Endothelial cell of umbilical vein (primary cell): Measurements from ENCODE around the gene FJX1. TPM values are rescaled to one million over a fixed set of nuclear protein-coding genes. Genes with fewer than 3 reads are reported as not detected.

Experiments
- BruUV-seq: library from RNA; stranded (reverse); fragments of 400-500 nt; replicated peaks from 2 replicates; lab custom pipeline; 2021; lab: Mats Ljungman, UMichigan
- CTCF ChIA-PET: fragments of 300-600, 350-600 bp; sonication (Branson Sonifier 250); formaldehyde crosslinking; loops from one replicate; lab custom pipeline; 2021; ENCODE audit warnings: antibody characterized with exemption, inconsistent platforms; lab: Charles Lee
- POLR2A ChIA-PET: fragments of 300-600, 350-600 bp; sonication (Branson Sonifier 250); formaldehyde crosslinking; loops from one replicate; lab custom pipeline; 2021; ENCODE audit warnings: antibody characterized with exemption, inconsistent platforms; lab: Charles Lee
- DNase-seq: peaks from one replicate; pipeline ENCODE4 v3.0.0-alpha.2; 2011; ENCODE audit warnings: low read depth, low spot score
- FAIRE-seq: peaks from 2 replicates; lab custom pipeline; 2011; peaks lifted over from hg19 to GRCh38; lab: Jason Lieb, UNC
- H2AFZ ChIP-seq: 2 replicates; pipeline ENCODE4 v1.6.0; 2012; ENCODE audit warnings: low read depth, low read length, control low read depth, inconsistent platforms
- H3K27ac ChIP-seq: 2 replicates; pipeline ENCODE4 v1.5.1; 2011; ENCODE audit warnings: low read depth, mild to moderate bottlenecking, control low read depth, low read length, moderate library complexity; ENCODE audit not compliant: insufficient read depth
- H3K27me3 ChIP-seq, 2 experiments: 2 replicates each; pipeline versions ENCODE4 v1.6.0 to v1.6.1; 2011; ENCODE audit warnings: low read length in 2 of 2, mixed read lengths in 1 of 2; ENCODE audit not compliant: control insufficient read depth in 2 of 2, insufficient read depth in 2 of 2
- H3K36me3 ChIP-seq, 2 experiments: 2 replicates in 1 of 2; 3 replicates in 1 of 2; pipeline ENCODE4 v1.5.1; 2011; ENCODE audit warnings: low read length in 2 of 2, mild to moderate bottlenecking in 1 of 2, moderate library complexity in 1 of 2; ENCODE audit not compliant: control insufficient read depth in 2 of 2, insufficient read depth in 2 of 2; ENCODE audit errors: extremely low read depth in 1 of 2
- H3K4me1 ChIP-seq: 3 replicates; pipeline ENCODE4 v1.5.1; 2011; ENCODE audit warnings: mild to moderate bottlenecking, low read length; ENCODE audit not compliant: control insufficient read depth, insufficient read depth; ENCODE audit errors: extremely low read depth
- H3K4me2 ChIP-seq: 2 replicates; pipeline ENCODE4 v1.6.1; 2011; ENCODE audit warnings: low read length, control low read depth, mixed read lengths; ENCODE audit not compliant: insufficient read depth
- H3K4me3 ChIP-seq, 3 experiments: fragments of 200-600 bp in 1 of 3; sonication (generic), shearing (Covaris generic) in 1 of 3; replicated peaks in 1 of 3; 2 replicates each; pipeline ENCODE4 v1.5.1; 2011 to 2016; ENCODE audit warnings: control low read depth in 3 of 3, low read length in 3 of 3, mild to moderate bottlenecking in 2 of 3, inconsistent platforms in 1 of 3, low read depth in 1 of 3, moderate library complexity in 1 of 3; ENCODE audit not compliant: insufficient read depth in 1 of 3
- H3K79me2 ChIP-seq: 2 replicates; pipeline ENCODE4 v1.6.0; 2012; ENCODE audit warnings: low read length, inconsistent platforms; ENCODE audit not compliant: control insufficient read depth, insufficient read depth
- H3K9ac ChIP-seq: replicated peaks from 2 replicates; pipeline ENCODE3; 2011; ENCODE audit warnings: low read length, control low read depth; ENCODE audit not compliant: insufficient read depth; ENCODE audit errors: extremely low read depth
- H3K9me1 ChIP-seq: replicated peaks from 3 replicates; pipeline ENCODE4 v1.6.0; 2011; ENCODE audit warnings: mild to moderate bottlenecking, low read length; ENCODE audit not compliant: control insufficient read depth, insufficient read depth; ENCODE audit errors: extremely low read depth
- H3K9me3 ChIP-seq: replicated peaks from 2 replicates; pipeline ENCODE4 v1.5.1; 2012; ENCODE audit warnings: low read length, inconsistent platforms; ENCODE audit not compliant: control insufficient read depth, insufficient read depth
- H4K20me1 ChIP-seq: replicated peaks from 2 replicates; pipeline ENCODE3; 2011; ENCODE audit warnings: mild to moderate bottlenecking, low read length; ENCODE audit not compliant: control insufficient read depth, insufficient read depth; ENCODE audit errors: extremely low read depth
- EZH2 ChIP-seq: IDR thresholded peaks from 2 replicates; pipeline ENCODE4 v1.6.1; 2012; ENCODE audit warnings: borderline replicate concordance, low read depth, mild to moderate bottlenecking, moderate library complexity, low read length, inconsistent platforms; ENCODE audit not compliant: severe bottlenecking
- FOS ChIP-seq: IDR thresholded peaks from 2 replicates; pipeline ENCODE4 v1.6.1; 2011; ENCODE audit warnings: mild to moderate bottlenecking, low read length, moderate library complexity, borderline replicate concordance; ENCODE audit not compliant: insufficient read depth
- GATA2 ChIP-seq: IDR thresholded peaks from 2 replicates; pipeline ENCODE4 v1.7.0; 2011; ENCODE audit warnings: low read depth, mild to moderate bottlenecking, moderate library complexity, mixed read lengths, low read length; ENCODE audit not compliant: insufficient read length, insufficient read depth
- JUN ChIP-seq: IDR thresholded peaks from 2 replicates; pipeline ENCODE4 v1.6.1; 2011; ENCODE audit warnings: borderline replicate concordance, low read depth; ENCODE audit not compliant: insufficient read length, insufficient read depth
- MAX ChIP-seq: IDR thresholded peaks from 2 replicates; pipeline ENCODE4 v1.6.1; 2011; ENCODE audit not compliant: insufficient read depth, insufficient read length
- MYC ChIP-seq: IDR thresholded peaks from one replicate; pipeline ENCODE4 v1.6.1; 2011; ENCODE audit warnings: mild to moderate bottlenecking, low read depth, low read length
- POLR2A ChIP-seq: IDR thresholded peaks from 2 replicates; pipeline ENCODE4 v1.6.1; 2012; ENCODE audit warnings: low read depth, mild to moderate bottlenecking, control low read depth, low read length
- POLR2AphosphoS5 ChIP-seq: IDR thresholded peaks from 2 replicates; pipeline ENCODE4 v1.6.1; 2012; ENCODE audit warnings: low read depth, mild to moderate bottlenecking, control low read depth, low read length, moderate library complexity; ENCODE audit not compliant: insufficient read depth
- dilution Hi-C: fragments of 300-500 bp; cut with MboI; formaldehyde crosslinking; loops from one replicate; pipeline ENCODE4 v1.15.0; 2019; ENCODE audit warnings: low sequenced_read_pairs; ENCODE audit not compliant: extremely low pct_ligation_motif_present
- intact Hi-C: fragments of 100-400 bp; cut with micrococcal nuclease; formaldehyde crosslinking; loops from one replicate; pipeline ENCODE4 v1.10.0; 2022
- polyA plus RNA-seq, 4 experiments: library from polyadenylated mRNA; depleted of rRNA in 3 of 4; stranded (reverse) in 3 of 4; unstranded in 1 of 4; fragments of >200 nt; gene quantifications; 2 replicates each; pipeline versions ENCODE4 v1.2.1 to v1.2.3, GENCODE V29; 2011 to 2012; ENCODE audit warnings: missing spikeins in 1 of 4
- total RNA-seq: library from RNA; stranded (reverse); gene quantifications from 2 replicates; pipeline ENCODE4 v1.2.3, GENCODE V29; 2021
- TF ChIP-seq, protein P1 (sequence below), 2 donors: IDR thresholded peaks; 1 replicate in 1 of 2; 2 replicates in 1 of 2; pipeline ENCODE4 v1.5.1; 2011; ENCODE audit warnings: low read length in 2 of 2, mild to moderate bottlenecking in 2 of 2, moderate library complexity in 2 of 2, control low read depth in 1 of 2, inconsistent platforms in 1 of 2, low read depth in 1 of 2; ENCODE audit not compliant: insufficient read depth in 1 of 2; ENCODE audit errors: extremely low read depth in 1 of 2

FJX1 gene
- total and polyA plus RNA-seq, 2 donors (not counting 3 experiments of a cell fraction or from before 2014, with no cell fraction given), result 9.2 to 26.6 TPM

- Histone ChIP-seq H3K4me2 (no peak overlapping the region), H3K79me2 (no peaks in the 10 kb centered on the region), H3K9me1 (no peaks in the 10 kb centered on the region), H3K36me3 (no peaks in the 10 kb centered on the region), H3K27me3 (no peaks in the 10 kb centered on the region), H3K27ac (no peak overlapping the region), H3K4me1 (peaks cover 29% of the 10 kb centered on the region), H3K9me3 (no peaks in the 10 kb centered on the region), H2AFZ (no peak overlapping the region), H3K9ac (no peak overlapping the region), H4K20me1 (no peaks in the 10 kb centered on the region), H3K4me3 (no peak overlapping the region)
- intact Hi-C loops, result loop anchor here (2.0 kb wide), 1 partner anchor 31 kb away; the partner anchor contains the start of gene TRIM44
- FAIRE-seq, result no peak
- dilution Hi-C loops, result no loop called here
- ChIA-PET CTCF (interaction anchor here (0.8 kb wide), 2 partner anchors 17 to 190 kb away, joined by 3 to 4 read pairs; no protein-coding TSS in a partner anchor), POLR2A (no interaction called here)
- TF ChIP-seq POLR2AphosphoS5 (no peak), MYC (no peak), MAX (no peak), GATA2 (no peak), JUN (no peak), EZH2 (no peak), POLR2A (no peak), FOS (no peak)
- TF ChIP-seq, protein P1, sequence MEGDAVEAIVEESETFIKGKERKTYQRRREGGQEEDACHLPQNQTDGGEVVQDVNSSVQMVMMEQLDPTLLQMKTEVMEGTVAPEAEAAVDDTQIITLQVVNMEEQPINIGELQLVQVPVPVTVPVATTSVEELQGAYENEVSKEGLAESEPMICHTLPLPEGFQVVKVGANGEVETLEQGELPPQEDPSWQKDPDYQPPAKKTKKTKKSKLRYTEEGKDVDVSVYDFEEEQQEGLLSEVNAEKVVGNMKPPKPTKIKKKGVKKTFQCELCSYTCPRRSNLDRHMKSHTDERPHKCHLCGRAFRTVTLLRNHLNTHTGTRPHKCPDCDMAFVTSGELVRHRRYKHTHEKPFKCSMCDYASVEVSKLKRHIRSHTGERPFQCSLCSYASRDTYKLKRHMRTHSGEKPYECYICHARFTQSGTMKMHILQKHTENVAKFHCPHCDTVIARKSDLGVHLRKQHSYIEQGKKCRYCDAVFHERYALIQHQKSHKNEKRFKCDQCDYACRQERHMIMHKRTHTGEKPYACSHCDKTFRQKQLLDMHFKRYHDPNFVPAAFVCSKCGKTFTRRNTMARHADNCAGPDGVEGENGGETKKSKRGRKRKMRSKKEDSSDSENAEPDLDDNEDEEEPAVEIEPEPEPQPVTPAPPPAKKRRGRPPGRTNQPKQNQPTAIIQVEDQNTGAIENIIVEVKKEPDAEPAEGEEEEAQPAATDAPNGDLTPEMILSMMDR (IDR thresholded peaks at IDR 0.05; ENCODE audit: extremely low read depth in 1 of 2, insufficient read depth in 1 of 2, low read depth in 1 of 2, low read length in 2 of 2), result no peak
- DNase-seq, result no peak
- no TSS peak for BruUV-seq
Observed at GRCh38 chr11:35631891-35632290, 13.6 kb downstream of the FJX1 start.
